Sigmoid colon (tissue), 7 donors: ENCODE results near the gene SOCS6. TPM values are rescaled to one million over a fixed set of nuclear protein-coding genes. Genes with fewer than 3 reads are reported as not detected.
"Not testable (repeated sequence)": the region's sequence is repeated elsewhere in the genome, so short reads cannot be mapped to it uniquely, and the experiment has no call there.

Experiments
- DNase-seq: peaks from one replicate; pipeline ENCODE4 v3.0.0-alpha.2; 2019
- H3K27ac ChIP-seq, 4 donors: fragments of 200-600 bp; sonication (generic); one replicate each; pipeline ENCODE4 v1.5.1; 2016 to 2019; ENCODE audit warnings: mild to moderate bottlenecking in 1 of 4
- H3K27me3 ChIP-seq, 3 donors: fragments of 200-600 bp; sonication (generic); one replicate each; pipeline ENCODE4 v1.5.1; 2019; ENCODE audit warnings: mild to moderate bottlenecking in 1 of 3
- H3K36me3 ChIP-seq, 4 donors: fragments of 200-600 bp; sonication (generic); one replicate each; pipeline ENCODE4 v1.5.1; 2016 to 2019
- H3K4me1 ChIP-seq, 4 donors: fragments of 200-600 bp; sonication (generic); one replicate each; pipeline ENCODE4 v1.5.1; 2017 to 2019
- H3K4me3 ChIP-seq, 4 donors: fragments of 200-600 bp; sonication (generic); one replicate each; pipeline ENCODE4 v1.5.1; 2017 to 2019; ENCODE audit warnings: mild to moderate bottlenecking in 2 of 4, moderate library complexity in 1 of 4
- H3K9me3 ChIP-seq, 4 donors: fragments of 200-600 bp in 3 of 4; sonication (generic) in 3 of 4; one replicate each; pipeline versions ENCODE4 v1.5.1 to v1.6.1; 2013 to 2019
- CTCF ChIP-seq, 4 experiments: fragments of 450-650 bp in 3 of 4; fragments of 200-600 bp in 1 of 4; IDR thresholded peaks; one replicate each; pipeline ENCODE4 v1.5.1; 2016 to 2019; ENCODE audit warnings: antibody characterized with exemption in 4 of 4, mild to moderate bottlenecking in 3 of 4, moderate library complexity in 2 of 4
- EP300 ChIP-seq, 4 donors: sonication (generic); formaldehyde crosslinking; IDR thresholded peaks; one replicate each; pipeline ENCODE4 v1.6.1; 2017; ENCODE audit warnings: antibody characterized with exemption in 4 of 4
- POLR2A ChIP-seq, 2 donors: fragments of 450-650 bp; IDR thresholded peaks; one replicate each; pipeline ENCODE4 v1.6.1; 2016; ENCODE audit warnings: antibody characterized with exemption in 2 of 2, mild to moderate bottlenecking in 2 of 2, moderate library complexity in 2 of 2
- POLR2AphosphoS5 ChIP-seq, 4 donors: sonication (generic); formaldehyde crosslinking; IDR thresholded peaks; one replicate each; pipeline ENCODE4 v1.6.1; 2017; ENCODE audit warnings: antibody characterized with exemption in 4 of 4
- WGBS, 2 donors: extraction: QIAGEN DNeasy Blood & Tissue Kit; methylation state at CpG; one replicate each; pipeline ENCODE4 v1.1.7; 2013; 5-methylcytosine and 5-hydroxymethylcytosine counted together
- intact Hi-C: fragments of 100-400 bp; cut with DNase I; formaldehyde crosslinking; loops from one replicate; pipeline ENCODE4 v1.15.1; 2023
- polyA plus RNA-seq, 3 donors: library from polyadenylated mRNA; stranded (reverse); fragments of 200-250 nt; gene quantifications; one replicate each; pipeline ENCODE4 v1.2.3, GENCODE V29; 2013
- total RNA-seq, 4 donors: library from RNA; depleted of rRNA; stranded (reverse); fragments of >200 nt; gene quantifications; one replicate each; pipeline ENCODE4 v1.1.0, GENCODE V29; 2016
- donor health status: healthy with polysubstance abuse.
- donor health status: Bipolar disorder and iron deficiency.
- donor health status: healthy.

The SOCS6 gene
- total and polyA plus RNA-seq, 7 donors, result 11.4 to 23.9 (median 18.5) TPM

- no peaks in the 10 kb centered on the region for H3K36me3 ChIP-seq
- no peaks in the 10 kb centered on the region for H3K9me3 ChIP-seq
- WGBS, 2 donors, result 92 to 94% methylated on average over 4 of the region's 4 CpGs
- TF ChIP-seq EP300 (IDR thresholded peaks at IDR 0.05) (no peak), POLR2A (IDR thresholded peaks at IDR 0.05) (no peak), POLR2AphosphoS5 (IDR thresholded peaks at IDR 0.05) (no peak), CTCF (IDR thresholded peaks at IDR 0.05) (no peak)
- no peak overlapping the region for H3K27ac ChIP-seq
- H3K4me3 ChIP-seq, result no peak overlapping the region
- H3K4me1 ChIP-seq, result peaks cover 0 to 16% (median 9%) of the 10 kb centered on the region in 4 donors
- H3K27me3 ChIP-seq, result no peaks in the 10 kb centered on the region
- intact Hi-C loops, result no loop called here
- DNase-seq, result no peak
Measured at GRCh38 chr18:70362258-70362657, 73.4 kb downstream of the SOCS6 start.

GRCh38 chr18:70363861-70364260, 75.0 kb downstream of the SOCS6 start:
- Histone ChIP-seq H3K4me3 (no peak overlapping the region), H3K27me3 (no peaks in the 10 kb centered on the region), H3K9me3 (no peaks in the 10 kb centered on the region), H3K27ac (no peak overlapping the region), H3K4me1 (peaks cover 0 to 10% (median 8%) of the 10 kb centered on the region in 4 donors), H3K36me3 (no peaks in the 10 kb centered on the region)
- no peak for DNase-seq
- no peak for TF ChIP-seq CTCF (IDR thresholded peaks at IDR 0.05)
- TF ChIP-seq POLR2A (IDR thresholded peaks at IDR 0.05), result no peak
- TF ChIP-seq POLR2AphosphoS5 (IDR thresholded peaks at IDR 0.05), result no peak
- no peak for TF ChIP-seq EP300 (IDR thresholded peaks at IDR 0.05)
- 25 to 67% methylated on average over 2 of the region's 2 CpGs for WGBS, 2 donors
- intact Hi-C loops, result no loop called here

- Histone ChIP-seq H3K36me3 (no peaks in the 10 kb centered on the region), H3K4me1 (peaks cover 0 to 10% (median 8%) of the 10 kb centered on the region in 4 donors), H3K27me3 (no peaks in the 10 kb centered on the region), H3K27ac (no peak overlapping the region), H3K4me3 (no peak overlapping the region), H3K9me3 (no peaks in the 10 kb centered on the region)
- TF ChIP-seq POLR2AphosphoS5 (IDR thresholded peaks at IDR 0.05) (no peak), EP300 (IDR thresholded peaks at IDR 0.05) (no peak), CTCF (IDR thresholded peaks at IDR 0.05) (no peak), POLR2A (IDR thresholded peaks at IDR 0.05) (no peak)
- intact Hi-C loops, result no loop called here
- WGBS, 2 donors, result 91 to 97% methylated on average over 3 of the region's 3 CpGs
- DNase-seq, result no peak
Measured at GRCh38 chr18:70365361-70365760, 76.5 kb downstream of the SOCS6 start.

- intact Hi-C loops, result no loop called here
- H3K9me3 ChIP-seq, result no peaks in the 10 kb centered on the region
- 59 to 83% methylated on average over 2 of the region's 2 CpGs for WGBS, 2 donors
- TF ChIP-seq CTCF (IDR thresholded peaks at IDR 0.05) (no peak), POLR2AphosphoS5 (IDR thresholded peaks at IDR 0.05) (no peak), POLR2A (IDR thresholded peaks at IDR 0.05) (no peak), EP300 (IDR thresholded peaks at IDR 0.05) (no peak)
- no peaks in the 10 kb centered on the region for H3K36me3 ChIP-seq
- no peak overlapping the region for H3K4me3 ChIP-seq
- no peak overlapping the region for H3K27ac ChIP-seq
- H3K4me1 ChIP-seq, result peaks cover 0 to 10% (median 8%) of the 10 kb centered on the region in 4 donors
- H3K27me3 ChIP-seq, result no peaks in the 10 kb centered on the region
- DNase-seq, result no peak
Measured at GRCh38 chr18:70366174-70366573, 77.3 kb downstream of the SOCS6 start.

GRCh38 chr18:70366670-70367069, 77.8 kb downstream of the SOCS6 start:
- H3K9me3 ChIP-seq, result no peaks in the 10 kb centered on the region
- intact Hi-C loops, result no loop called here
- H3K4me3 ChIP-seq, result no peak overlapping the region
- H3K27ac ChIP-seq, result no peak overlapping the region
- TF ChIP-seq POLR2AphosphoS5 (IDR thresholded peaks at IDR 0.05) (no peak), CTCF (IDR thresholded peaks at IDR 0.05) (no peak), POLR2A (IDR thresholded peaks at IDR 0.05) (no peak), EP300 (IDR thresholded peaks at IDR 0.05) (no peak)
- H3K4me1 ChIP-seq, result peaks cover 0 to 10% (median 8%) of the 10 kb centered on the region in 4 donors
- H3K36me3 ChIP-seq, result no peaks in the 10 kb centered on the region
- 91 to 92% methylated on average over 7 of the region's 7 CpGs for WGBS, 2 donors
- no peak for DNase-seq
- H3K27me3 ChIP-seq, result no peaks in the 10 kb centered on the region

- H3K36me3 ChIP-seq, DNase-seq, intact Hi-C loops, H3K27ac ChIP-seq, H3K4me3 ChIP-seq, H3K4me1 ChIP-seq, H3K9me3 ChIP-seq, H3K27me3 ChIP-seq: not testable (repeated sequence)
- WGBS, 2 donors, result 93 to 95% methylated on average over 3 of the region's 3 CpGs
Measured at GRCh38 chr18:70367344-70367743, 78.5 kb downstream of the SOCS6 start.
